Subcutaneous adipose tissue (tissue), 4 donors: ENCODE measurements around the gene RBP5. TPM values are rescaled to one million over a fixed set of nuclear protein-coding genes. Genes with fewer than 3 reads are reported as not detected.

Experiments used
- CTCF ChIP-seq: fragments of 450-650 bp; IDR thresholded peaks from one replicate; pipeline ENCODE4 v1.5.1; 2016; ENCODE audit warnings: low read depth, mild to moderate bottlenecking, control low read depth, antibody characterized with exemption, moderate library complexity
- total RNA-seq, 4 donors: library from RNA; depleted of rRNA; stranded (reverse); fragments of >200 nt; gene quantifications; one replicate each; pipeline ENCODE4 v1.1.0, GENCODE V29; 2016

The RBP5 gene
- total RNA-seq, 4 donors from 2014 or later = 2.2 TPM; not detected in 3

- no peak for TF ChIP-seq CTCF
Measured at GRCh38 chr12:7099290-7099996, 29.2 kb downstream of the RBP5 start.

- TF ChIP-seq CTCF = no peak
Measured at GRCh38 chr12:7096979-7097378, 31.7 kb downstream of the RBP5 start.

GRCh38 chr12:7096006-7096932 is 32.4 kb downstream of the RBP5 start:
- TF ChIP-seq CTCF = no peak

GRCh38 chr12:7093892-7094291 is 34.8 kb downstream of the RBP5 start:
- no peak for TF ChIP-seq CTCF

GRCh38 chr12:7093486-7093885 is 35.2 kb downstream of the RBP5 start:
- no peak for TF ChIP-seq CTCF

- no peak for TF ChIP-seq CTCF
Measured at GRCh38 chr12:7092986-7093460, 35.7 kb downstream of the RBP5 start.

- no peak for TF ChIP-seq CTCF
Measured at GRCh38 chr12:7092229-7092985, 36.3 kb downstream of the RBP5 start, which contains the start of gene C1R. Gene C1R (minus strand): TSS chr12:7092445. CDS start chr12:7092388, 57 bp downstream.
